LNCaP clone FGC (cell line): ENCODE data around the gene TNFRSF19.

Experiments
- DNase-seq: peaks from one replicate; pipeline ENCODE4 v3.0.0-alpha.2; 2011; ENCODE audit warnings: low read depth
- H3K4me3 ChIP-seq: 2 replicates; pipeline ENCODE4 v1.5.1; 2011; ENCODE audit warnings: mild to moderate bottlenecking, low read depth, low read length, control low read depth
- TF ChIP-seq, protein P1 (sequence below): IDR thresholded peaks from 2 replicates; pipeline ENCODE4 v1.5.1; 2012; ENCODE audit warnings: mild to moderate bottlenecking; ENCODE audit not compliant: control insufficient read depth, insufficient read depth; ENCODE audit errors: extremely low read depth

The TNFRSF19 gene

DNA sequence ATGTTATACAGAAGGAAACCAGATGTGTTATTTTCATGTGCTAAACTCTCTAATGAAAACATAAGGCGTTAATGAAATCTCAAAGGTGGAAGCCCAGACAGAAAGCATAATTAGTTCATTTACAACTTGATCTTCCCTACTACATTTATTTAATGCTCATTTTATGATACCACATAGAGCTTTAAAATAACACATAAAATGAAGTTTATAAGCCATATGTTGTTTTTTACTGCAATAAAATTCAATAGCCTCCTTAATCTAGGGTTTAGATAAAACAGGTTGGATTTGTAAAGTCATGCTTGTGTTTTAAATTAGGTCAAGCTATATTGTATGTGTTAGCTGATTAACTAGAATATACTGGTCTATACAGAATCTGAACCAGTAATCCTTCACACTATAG lies 81.2 kb downstream of the TNFRSF19 start:
- TF ChIP-seq, protein P1, sequence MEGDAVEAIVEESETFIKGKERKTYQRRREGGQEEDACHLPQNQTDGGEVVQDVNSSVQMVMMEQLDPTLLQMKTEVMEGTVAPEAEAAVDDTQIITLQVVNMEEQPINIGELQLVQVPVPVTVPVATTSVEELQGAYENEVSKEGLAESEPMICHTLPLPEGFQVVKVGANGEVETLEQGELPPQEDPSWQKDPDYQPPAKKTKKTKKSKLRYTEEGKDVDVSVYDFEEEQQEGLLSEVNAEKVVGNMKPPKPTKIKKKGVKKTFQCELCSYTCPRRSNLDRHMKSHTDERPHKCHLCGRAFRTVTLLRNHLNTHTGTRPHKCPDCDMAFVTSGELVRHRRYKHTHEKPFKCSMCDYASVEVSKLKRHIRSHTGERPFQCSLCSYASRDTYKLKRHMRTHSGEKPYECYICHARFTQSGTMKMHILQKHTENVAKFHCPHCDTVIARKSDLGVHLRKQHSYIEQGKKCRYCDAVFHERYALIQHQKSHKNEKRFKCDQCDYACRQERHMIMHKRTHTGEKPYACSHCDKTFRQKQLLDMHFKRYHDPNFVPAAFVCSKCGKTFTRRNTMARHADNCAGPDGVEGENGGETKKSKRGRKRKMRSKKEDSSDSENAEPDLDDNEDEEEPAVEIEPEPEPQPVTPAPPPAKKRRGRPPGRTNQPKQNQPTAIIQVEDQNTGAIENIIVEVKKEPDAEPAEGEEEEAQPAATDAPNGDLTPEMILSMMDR, result no peak
- H3K4me3 ChIP-seq, result no peak overlapping the region
- DNase-seq, result no peak

DNA sequence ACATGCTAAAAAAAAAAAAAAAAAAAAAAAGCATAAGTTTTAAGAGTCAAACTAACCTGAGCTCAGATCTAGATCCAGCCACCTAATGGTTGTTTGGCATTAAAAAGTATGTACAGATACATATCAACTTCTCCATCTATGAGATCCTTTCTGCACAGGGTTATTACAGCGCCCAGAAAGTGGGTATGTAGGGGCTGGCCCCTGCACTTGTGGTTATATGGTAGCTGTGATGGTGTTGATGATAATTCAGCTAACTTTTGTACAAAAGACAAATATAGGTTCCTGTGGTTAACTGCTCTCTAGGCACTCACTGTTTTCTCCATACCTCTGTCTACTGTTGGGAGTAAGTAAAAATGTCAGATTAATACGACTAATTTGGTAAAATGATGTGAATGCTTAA lies 81.7 kb downstream of the TNFRSF19 start:
- H3K4me3 ChIP-seq, result no peak overlapping the region
- TF ChIP-seq, protein P1, result no peak
- DNase-seq, result no peak

DNA sequence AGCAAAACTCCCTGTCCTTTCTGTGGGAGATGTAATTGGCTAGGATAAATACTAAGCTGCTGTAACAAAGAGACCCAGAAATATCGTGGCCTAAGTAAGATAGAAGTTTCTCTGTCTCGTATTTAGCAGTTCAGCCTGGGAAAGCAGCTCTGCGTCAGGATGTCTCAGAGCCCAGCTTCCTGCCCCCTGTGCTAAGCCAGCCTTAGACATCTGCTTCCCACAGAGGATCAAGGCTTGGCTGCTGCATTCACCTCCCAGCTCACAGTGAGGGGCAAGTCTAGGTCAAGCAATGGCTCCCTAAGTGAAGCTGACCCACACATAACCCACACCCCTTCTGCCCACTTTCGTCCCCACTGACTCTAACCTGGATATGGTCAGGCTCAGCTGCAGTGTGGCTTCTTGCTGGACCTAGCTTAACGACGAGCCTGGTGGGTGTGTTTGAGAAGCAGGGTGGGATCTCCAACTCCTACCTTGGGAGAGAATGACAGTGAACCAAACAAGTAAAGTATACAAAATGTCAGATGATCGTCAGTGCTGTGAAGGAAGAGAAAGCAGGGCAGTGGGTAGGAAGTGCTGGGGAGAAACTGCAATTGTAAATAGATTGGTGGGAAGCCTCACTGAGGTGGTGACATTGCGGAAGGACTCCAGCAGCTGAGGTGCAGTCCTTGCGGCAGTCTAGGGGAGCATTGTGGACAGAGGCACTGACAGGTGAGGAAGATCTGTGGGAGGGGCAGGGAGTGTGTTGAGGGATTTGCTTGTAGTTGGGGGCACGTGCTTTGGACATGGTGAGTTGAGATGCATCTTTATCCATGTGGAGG lies 82.9 kb downstream of the TNFRSF19 start:
- H3K4me3 ChIP-seq, result no peak overlapping the region
- TF ChIP-seq, protein P1, result no peak
- DNase-seq, result no peak

DNA sequence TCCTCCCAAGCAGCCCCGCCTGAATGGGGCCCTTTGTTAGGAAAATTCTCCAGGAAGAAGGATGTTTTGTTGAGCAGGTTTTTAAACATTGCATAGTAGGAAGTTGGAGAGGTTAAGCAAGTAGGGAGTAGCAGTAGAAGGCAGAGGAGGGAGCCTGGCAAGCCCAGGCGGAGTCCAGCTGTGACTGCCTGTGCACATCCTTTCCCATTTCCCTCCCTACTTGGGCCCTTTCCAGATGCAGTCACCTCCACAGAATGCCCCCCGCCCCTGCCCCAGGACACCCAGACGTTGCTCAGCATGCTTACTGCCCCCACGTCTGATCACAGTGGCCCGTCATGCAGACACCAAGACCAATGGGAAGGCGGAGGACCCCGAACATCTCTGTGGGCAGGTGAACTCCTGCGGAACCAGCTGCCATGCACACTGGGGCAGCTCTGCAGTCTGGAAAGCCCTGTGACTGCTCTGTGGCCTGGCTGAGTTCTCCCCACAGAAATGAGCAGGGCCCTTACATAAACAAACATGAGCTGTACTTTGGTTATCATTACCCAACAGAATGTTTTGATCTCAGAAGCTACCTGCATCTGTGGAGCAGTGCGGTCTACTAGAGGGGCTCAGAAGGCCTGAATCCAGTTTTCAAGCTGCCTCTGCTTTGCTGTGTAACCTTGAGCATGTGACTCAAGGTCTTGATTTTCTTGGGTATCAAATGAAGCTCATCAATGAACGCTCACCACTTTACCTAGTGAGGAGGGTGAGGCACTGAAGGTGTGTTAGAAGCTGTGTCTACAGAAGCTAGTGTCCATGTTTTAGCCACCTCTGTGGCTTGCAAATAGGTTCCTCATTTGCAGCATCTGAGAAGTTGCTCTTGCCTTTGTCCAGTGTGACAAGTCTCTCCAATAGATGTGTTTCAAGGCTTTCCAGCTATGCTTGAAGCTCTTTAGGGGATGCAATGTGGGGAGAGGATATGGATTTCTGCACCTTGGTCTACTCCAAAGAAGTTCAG lies 84.2 kb downstream of the TNFRSF19 start:
- no peak overlapping the region for H3K4me3 ChIP-seq
- TF ChIP-seq, protein P1, result no peak
- DNase-seq, result no peak

DNA sequence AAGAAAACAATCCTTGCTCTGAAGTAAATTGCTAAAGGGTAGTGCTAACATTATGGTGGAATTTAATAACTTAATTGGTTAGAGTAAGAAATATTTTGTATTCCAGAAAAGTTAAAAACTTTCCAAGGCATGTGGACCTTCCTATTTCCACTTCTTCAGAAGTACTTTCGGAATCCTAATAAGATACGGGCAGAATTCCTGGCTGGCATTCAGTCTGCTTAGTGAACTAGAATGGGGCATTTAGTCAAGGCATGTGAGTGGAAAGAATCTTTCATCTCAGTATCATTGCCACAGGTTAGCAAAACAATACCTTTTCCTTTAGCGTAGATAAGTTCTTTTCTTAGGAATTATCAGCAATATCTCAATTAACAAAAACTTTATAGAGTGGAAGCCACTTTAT lies 85.1 kb downstream of the TNFRSF19 start:
- TF ChIP-seq, protein P1, result no peak
- no peak overlapping the region for H3K4me3 ChIP-seq
- DNase-seq, result no peak

DNA sequence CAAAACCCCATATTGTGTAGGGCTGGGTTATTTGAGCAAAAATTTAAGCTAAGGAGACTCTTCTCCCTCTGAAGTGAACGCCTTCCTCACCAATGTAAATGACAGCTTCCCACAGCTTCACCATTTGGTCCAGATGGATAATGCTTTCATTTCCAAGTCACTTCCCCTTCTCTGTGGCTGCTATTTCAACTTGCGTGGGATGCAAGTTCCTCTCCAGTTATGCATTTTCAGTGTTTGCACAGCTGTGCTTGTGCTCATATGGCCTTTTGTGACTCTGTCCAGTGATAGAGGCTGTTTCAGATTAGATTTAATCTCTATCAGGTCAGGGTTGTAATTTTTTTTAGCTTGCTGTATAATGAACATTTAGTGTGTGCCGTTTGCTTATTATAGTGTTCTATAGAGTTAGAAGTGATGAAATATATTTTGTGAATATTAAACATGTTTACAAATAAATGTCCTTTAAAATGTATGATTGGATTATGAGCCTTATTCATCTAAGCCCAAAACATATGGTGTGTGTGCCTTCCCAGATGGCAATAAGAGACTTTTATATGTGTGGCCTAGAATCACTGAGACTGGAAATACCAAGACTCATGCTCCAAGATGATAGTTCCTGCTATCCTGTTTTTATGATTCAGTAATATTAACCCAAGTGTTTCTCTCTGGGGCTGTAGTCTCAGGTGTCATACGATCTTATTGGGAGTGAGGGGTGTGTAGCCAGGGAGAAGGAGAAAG lies 86.6 kb downstream of the TNFRSF19 start:
- peak; percentile 68 for DNase-seq
- no peak overlapping the region for H3K4me3 ChIP-seq

More for the DNA sequence above, 86.6 kb downstream of the TNFRSF19 start:
- TF ChIP-seq, protein P1, result no peak
